Suppressor macrophage (primary cell): Measurements from ENCODE around the gene CIAO3.
"Not testable (repeated sequence)": the region's sequence is repeated elsewhere in the genome, so short reads cannot be mapped to it uniquely, and the experiment has no call there.

Experiments
- DNase-seq, 4 experiments: peaks; one replicate each; pipeline ENCODE4 v3.0.0-alpha.2; 2020 to 2022
- total RNA-seq, 17 experiments: gene quantifications; one replicate each; lab custom pipeline; 2026; ENCODE audit warnings: mixed read lengths in 6 of 17, inconsistent platforms in 3 of 17; lab: John Stamatoyannopoulos, UW

CIAO3 gene
- 7.4 to 35.5 (median 16.4) reads per million in 17 experiments for total RNA-seq

DNA sequence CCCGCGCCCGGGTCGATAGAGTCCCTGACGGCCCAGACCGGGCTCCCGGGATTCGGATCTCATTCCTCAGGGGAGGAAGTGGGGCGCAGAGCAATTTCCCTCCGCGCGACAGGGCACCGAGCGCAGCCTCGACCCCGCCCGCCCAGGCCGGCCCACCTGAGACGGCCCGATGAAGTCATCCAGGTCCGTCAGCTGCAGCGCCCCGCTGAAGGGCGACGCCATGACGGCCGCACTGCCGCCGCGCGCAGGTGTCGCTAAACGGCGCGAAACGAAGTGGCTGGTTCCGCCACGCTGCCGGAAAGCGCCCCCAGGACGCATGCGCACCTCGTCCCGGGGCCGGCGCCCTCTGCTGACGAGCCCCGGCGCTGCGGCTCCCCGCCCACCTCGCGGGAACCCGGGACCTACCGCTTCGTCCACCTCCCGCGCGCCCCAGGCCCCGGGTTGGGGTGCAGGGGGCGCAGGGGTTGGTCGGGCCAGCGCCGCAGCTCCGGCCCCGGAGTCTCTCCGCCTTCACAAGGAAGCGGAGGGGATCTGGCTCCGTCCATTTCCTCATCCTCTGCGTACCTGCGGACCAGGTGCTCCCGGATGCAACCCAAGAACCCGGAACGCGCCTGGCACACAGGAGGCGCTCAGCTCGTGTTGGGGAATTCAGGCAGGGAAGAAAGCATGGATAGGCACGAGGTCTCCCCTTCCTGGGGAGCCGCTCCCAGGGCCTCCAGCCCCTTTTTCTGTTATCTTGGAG lies at the start of gene CIAO3:
Gene CIAO3, minus strand, starts transcription at position 234 of the 742 bp plus-strand sequence. Its CDS starts 12 bp downstream, at position 222.
- DNase-seq, result peak; percentile 92 to 96 (median 95)

DNA sequence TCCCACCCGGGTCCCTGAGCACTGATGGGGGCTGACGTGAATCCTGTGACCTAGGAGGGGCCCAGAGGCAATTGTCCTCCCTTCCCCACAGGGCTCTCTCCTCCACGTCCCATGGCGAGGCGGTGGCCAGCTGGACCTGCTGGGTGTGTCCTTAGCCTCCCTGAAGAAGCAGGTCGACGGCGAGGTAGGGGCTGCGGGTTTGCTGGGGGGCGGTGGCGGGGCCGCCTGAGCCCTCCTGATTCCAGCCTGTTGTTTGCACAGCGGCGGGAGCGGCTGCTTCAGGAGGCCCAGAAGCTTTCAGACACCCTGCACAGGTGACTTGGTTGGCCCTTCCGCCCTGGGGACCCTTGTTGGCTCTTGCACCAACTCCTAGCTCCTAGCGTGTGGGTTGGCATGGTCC lies 49.3 kb upstream of the CIAO3 start:
- DNase-seq, result no peak

DNA sequence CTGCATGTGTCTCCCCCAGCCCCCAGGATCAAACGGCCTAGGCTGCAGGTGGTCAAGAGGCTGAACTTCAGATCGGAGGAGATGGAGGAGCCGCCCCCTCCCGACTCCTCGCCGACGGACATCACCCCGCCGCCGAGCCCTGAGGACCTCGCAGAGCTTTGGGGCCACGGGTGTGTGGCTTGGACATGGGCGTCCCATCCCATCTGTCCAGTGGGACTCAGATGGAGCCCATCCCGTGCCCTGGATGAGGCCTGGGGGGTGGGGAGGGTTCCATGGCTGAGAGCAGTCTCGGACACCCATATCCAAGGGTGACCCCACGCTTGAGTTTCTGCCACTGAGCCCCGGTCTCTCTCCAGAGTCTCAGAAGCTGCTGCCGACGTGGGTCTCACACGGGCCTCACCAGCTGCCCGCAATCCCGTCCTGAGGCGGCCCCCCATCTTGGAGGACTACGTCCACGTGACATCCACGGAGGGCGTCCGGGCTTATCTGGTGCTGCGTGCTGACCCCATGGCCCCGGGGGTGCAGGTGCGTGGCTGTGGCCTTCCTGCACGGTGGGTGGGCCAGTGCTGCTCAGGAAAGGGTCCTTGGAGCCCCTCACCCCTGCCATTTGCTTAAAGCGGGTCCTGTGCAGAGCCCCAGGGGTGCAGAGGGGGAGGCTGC lies 48.5 kb upstream of the CIAO3 start:
- DNase-seq, result no peak

DNA sequence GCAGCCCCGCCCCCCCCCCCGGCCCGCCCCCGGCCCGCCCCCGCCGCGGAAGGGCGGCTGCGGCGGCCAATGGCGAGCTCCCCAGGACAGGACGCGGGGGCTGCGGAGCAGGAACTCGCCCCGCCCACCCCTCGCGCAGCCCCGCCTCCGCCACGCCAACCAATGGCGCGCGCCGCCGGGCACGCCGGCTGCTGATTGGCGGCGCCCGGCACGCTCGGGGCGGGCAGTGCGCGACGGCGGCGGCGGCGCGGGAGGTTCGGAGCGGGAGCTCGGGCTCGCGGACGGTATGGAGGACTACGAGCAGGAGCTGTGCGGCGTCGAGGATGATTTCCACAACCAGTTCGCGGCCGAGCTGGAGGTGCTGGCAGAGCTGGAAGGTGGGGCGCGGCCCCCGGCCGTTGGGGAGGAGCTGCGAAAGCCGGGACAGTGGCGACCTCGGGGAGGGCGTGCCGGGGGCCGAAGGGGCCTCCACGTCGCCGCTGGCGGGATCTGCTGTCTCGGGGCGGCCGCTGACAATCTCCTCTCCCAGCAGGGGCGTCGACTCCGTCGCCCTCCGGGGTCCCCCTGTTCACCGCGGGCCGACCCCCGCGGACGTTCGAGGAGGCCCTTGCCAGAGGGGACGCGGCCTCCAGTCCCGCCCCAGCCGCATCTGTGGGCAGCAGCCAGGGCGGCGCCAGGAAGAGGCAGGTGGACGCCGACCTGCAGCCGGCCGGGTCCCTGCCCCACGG lies 47.8 kb upstream of the CIAO3 start, which contains the start of gene CHTF18:
Gene CHTF18, plus strand, starts transcription at position 222 of the 728 bp plus-strand sequence. Its CDS starts 65 bp downstream, at position 287.
- DNase-seq, result peak; percentile 95 to 99 (median 98)

DNA sequence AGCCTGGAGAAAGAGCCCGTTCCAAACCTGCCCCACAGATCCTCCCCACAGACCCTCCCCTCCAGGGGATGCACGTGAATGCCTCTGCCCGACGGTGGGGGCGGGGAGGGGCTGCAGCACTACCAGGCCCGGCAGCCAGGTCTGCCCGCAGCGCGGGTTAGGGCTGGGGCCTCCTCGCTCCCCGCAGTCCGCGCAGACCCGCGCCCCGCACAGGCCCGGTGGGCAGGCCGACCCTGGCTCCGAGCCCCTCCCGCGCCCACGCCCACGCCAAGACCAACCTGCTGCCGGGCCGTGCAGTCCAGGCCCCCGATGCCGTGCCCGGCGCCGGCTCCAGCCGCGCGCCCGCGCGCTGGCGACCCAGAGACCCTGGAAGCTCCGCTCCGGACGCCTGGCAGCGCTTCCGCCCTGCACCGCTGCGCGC lies 47.2 kb upstream of the CIAO3 start, which contains the start of gene RPUSD1:
Gene RPUSD1, minus strand, starts transcription at position 404 of the 421 bp plus-strand sequence. CDS start 644 bp downstream, outside the sequence.
- peak in 1 of 4 experiments; percentile 9 for DNase-seq

DNA sequence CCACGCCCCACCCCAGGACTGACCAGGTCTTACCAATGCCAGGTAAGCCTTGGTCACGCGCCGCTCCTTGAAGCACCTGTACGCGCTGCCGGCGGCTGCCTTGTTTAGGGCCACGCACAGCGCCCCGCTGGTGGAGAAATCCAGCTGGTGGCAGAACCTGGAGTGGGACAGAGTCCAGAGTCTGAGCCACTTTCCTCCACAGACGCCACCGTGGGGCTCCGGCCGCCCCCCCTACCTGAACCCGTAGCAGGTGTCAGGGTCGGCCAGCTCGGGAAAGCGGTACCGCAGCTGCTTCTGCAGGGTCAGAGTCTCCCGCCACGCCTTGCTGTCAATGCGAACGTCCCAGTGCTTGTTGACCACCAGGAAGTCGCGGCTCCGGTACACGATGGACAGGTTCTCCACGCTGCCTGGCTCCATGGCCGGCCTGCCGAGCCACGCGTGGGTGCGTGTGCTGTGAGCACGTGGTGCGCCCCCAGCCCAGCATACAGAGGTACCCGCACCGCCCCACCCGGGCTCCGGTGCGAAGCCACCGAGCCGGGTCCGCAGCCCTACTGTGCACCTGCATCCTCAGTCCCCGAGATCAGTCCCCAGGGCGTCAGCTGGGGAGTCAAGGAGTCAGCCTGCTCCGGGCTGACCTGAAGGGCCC lies 46.6 kb upstream of the CIAO3 start:
- DNase-seq, result peak in 2 of 4 experiments; percentile 14 to 32

DNA sequence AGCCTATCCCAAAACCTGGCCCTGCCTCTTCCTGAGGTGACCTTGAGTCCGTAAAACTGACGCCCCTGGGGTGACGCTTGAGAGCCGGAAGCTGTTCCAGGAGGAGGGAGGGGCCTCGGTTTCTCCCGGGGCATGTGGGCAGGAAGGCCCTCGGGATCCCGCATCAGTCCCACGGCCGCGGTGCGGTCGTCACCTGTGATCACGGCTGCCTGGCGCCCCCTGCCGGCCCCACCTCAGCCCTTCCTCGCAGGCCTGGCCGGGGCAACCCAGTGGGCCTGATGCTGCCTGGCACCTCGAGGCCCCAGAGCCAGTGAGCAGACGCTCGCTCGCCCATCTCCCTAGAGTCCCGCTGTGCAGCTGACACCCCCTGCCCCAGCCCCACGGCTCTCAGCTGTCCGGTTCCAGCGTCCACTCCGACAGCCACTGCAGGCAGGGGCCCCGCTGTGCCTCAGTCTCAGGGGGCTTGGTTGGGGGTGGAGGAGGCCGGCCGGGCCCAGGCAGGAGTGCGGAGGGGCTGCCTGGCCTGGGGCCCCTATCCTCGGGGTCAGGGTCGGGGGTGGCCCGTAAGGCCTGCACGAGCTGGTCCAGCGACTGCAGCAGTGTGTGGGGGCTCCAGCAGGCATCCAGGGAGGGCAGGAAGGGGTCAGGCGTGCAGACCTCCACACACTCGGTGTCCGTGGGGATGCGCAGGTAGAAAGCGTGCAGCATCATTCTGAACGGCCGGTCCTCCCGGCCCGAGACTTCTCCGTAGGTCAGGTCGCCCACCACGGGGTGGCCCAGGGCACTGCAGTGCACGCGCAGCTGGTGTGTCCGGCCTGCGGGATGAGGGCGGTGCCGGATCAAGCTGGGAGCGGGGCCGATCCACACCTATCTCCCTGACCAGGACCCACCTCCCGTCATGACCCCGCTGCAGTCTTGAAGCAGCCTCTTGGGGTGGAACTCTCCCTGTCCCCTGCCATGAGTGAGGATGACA lies 45.1 kb upstream of the CIAO3 start:
- peak; percentile 70 to 91 (median 82) for DNase-seq

DNA sequence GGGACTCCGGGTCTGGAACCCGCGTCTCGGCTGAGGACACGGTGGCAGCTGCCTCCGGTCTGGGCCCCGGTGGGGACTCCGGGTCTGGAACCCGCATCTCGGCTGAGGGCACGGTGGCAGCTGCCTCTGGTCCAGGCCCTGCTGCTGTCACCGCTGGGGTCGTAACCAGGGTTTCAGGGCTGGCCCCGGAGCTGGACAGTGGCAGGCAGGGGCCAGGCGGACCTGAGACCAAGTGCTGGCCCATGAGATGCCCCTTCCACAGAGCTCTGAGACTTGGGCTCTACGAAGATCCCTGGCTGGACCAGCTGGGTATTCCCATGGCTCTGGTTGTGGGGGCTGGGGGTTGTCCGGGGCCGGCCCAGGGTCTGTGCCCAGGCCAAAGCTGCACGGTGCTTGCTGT lies 43.6 kb upstream of the CIAO3 start:
- no peak for DNase-seq

DNA sequence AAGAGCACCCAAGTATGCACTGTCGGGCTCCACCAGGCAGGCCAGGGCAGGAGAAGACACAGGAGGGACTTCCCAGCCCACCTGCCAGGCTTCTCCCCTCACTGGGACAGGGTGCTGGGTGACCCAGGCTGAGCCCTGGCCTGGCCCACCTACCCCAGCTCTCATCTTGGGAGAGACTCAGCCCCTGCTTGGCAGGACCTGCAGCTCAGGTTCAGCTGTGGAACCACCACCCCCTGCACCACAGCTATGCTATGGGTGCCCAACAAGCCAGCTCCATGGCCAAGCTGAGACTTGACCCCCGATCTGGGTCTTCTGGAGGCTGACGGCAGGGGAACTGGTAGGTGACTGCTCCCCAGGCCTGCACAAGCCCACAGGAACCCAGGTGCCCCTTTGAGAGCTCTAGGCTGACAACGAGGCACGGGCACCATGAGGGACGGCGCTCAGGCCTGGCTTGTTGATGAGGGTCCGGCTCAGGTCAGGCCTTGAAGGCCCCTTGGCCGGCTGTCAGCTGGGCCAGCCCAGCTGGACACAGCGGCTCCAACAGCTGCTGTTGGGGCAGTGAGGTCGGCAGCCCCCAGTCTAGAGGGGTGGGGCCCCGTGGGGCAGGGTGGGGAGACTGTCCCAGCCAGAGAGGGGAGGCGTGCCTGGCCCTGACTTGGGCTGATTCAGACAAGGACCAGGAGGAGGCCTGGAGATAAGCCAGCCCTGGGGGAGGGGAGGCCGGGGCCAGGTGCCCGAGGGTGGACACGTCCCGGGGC lies 42.8 kb upstream of the CIAO3 start:
- no peak for DNase-seq

DNA sequence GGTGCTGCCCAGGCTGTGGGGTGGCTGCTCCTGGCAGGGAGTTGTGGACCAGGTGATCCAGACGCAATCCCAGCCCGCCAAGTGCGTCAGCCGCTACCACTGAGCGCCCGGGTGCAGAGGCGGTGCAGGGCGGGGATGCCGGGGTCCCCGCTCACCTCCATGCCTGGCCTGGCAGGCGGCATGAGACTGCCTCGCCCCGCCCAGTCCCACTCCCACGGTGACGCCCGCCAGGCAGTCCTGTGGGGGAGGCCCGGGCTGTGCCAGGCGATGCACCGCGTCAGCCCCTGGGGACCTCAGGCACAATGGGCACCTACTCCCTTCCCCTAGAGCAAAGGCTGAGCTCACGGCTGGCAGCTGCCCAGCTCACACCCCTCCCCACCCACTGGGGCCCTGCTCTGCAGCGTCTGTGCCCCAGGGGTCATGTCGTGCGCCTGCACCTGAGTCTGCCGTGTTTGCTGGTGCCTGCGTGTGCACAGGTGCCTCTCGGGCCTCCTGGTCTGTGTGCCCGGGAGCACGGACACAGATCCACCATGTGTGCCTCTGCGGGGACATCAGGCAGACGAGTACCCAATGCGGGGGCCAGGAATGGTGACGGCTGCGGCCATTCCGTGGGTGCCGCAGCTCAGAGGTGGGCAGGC lies 42.1 kb upstream of the CIAO3 start:
- DNase-seq, result no peak

DNA sequence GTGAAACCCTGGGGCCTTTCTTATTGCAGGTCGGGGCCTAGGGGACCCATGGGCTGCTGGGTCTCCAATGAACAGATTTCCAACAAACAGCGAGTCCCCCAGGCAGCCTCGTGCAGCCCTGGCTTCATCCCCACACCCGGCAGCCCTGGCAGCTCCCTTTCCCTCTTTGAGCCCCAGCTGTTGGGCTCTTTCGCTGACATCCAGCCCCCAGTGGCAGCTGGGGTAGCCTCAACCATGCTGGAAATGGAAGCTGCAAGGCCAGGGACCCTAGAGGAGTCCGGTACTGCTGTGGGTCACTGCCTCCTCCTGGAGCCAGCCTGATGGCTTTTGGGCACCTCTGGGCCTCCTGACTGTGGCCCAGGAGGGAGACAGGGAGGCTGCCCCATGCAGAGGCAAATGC lies 41.5 kb upstream of the CIAO3 start:
- no peak for DNase-seq

DNA sequence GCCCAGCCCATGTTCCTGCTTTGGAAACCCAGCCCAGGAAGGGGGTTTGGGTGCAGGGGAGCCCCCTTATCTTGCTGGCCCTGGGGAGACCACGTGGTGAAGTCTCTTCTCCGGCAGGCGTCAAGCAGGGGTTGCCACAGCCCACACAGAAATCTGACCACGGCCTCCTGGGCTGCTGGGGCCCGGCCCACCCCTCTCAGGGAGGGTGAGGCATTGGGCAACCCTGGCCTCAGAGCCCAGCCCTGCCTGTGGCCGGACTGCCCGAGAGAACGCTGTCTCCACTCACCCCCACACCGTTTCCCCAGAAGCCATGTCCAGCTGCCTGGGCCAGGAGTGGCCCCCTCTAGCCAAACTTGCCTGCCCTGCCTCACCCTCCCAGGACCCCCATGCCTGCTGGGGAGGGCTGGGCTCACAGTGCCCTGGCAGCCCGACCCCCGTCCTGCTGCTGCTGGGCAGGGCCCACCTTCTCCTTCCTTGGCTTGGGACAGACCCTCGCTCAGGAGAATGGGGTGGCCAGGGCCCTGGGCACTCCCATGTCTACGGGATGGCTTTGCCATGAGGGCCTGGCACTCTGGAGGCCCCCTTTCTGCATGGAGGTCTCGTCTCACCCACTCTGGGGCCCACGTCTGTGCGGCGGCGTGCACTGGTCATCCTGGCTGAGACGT lies 40.7 kb upstream of the CIAO3 start:
- DNase-seq, result no peak

DNA sequence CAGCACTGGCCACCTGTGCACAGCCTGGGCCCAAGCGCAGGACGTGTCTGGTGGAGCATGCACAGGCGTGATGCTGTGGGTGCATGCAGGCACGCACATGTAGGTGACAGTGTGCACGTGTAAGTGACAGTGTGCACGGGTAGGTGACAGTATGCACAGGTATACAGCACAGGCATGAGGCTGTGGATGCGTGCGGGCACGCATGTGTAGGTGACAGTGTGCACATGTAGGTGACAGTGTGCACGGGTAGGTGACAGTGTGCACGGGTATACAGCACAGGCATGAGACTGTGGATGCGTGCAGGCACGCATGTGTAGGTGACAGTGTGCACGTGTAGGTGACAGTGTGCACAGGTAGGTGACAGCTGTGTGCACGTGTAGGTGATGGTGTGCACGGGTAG lies 39.5 kb upstream of the CIAO3 start:
- no peak for DNase-seq

DNA sequence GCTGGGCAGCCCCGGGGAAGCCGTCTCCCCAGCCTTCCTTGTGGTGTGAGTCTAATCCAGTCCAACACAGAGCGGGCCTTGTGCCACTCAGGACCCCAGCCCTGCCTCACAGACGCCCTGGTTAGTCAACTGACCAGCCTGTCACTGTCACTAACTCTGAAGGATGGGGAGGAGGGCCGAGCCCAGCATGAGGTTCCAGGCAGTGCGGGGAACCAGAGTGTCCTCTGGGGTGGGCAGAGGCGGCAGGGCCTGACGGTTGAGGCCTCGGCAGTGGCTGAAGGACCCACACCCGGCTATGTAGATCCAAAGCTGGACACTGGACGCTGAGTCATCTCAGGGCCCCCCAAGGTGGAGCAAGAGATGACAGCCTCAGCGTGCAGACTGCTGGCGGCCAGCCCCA lies 38.8 kb upstream of the CIAO3 start:
- no peak for DNase-seq

DNA sequence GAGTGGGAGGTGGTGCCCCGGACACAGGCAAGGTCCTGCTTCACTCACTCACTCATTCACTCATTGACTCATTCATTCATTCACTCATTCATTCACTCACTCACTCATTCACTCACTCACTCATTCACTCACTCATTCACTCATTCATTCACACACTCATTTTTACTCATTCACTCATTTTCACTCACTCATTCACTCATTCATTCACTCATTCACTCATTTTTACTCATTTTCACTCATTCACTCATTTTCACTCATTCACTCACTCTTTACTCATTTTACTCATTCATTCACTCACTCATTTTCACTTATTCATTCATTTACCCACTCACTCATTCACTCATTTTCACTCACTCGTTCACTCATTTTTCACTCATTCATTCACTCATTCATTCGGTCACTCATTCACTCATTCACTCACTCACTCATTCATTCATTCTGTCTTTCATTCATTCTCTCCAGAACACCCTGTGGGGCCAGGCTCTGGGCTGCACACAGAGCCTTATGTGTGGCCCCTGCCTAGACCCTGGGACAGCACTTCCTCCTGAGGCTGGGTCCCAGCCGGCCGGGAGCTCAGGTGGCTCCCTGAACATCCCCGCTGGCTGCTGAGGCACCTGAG lies 38.2 kb upstream of the CIAO3 start:
- no peak for DNase-seq

DNA sequence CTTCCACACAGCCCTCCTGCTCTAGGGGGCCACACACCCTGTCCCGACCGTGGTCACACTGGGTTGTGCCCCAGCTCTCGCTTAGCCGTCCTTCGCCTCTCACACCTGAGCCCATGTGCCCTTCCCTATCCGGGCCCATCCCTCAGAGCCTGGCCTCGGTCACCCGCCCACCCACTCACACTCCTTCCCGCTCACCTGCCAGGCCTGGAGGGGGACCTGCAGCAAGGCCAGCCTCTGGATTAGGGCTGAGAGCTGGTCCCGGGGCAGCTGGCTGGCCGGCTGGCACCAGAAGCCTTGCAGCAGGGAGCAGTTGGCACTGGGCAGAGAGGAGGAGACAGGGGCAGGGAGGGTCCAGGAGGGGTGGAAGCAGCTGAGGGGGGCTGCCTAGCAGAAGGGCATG lies 37.6 kb upstream of the CIAO3 start:
- no peak for DNase-seq

DNA sequence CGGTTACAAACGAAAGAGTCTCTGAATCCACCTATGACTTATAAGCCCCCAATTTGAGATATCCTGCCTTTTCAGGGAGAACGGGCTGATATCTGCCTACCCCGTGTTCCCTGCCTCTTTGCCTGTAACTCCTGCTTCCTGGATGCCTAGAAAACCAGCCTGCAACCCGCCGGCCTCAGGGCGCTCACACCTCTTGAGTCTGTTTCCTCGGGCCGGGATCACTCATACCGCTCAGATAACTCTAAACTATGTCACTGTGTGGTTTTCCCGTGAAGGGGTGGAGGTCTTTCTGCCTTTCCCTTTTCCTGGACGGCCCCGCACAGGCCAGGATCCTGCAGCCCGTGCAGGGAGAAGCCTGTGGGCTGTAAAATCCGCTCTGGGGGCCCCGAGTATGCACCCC lies 37.0 kb upstream of the CIAO3 start:
- DNase-seq, result no peak

DNA sequence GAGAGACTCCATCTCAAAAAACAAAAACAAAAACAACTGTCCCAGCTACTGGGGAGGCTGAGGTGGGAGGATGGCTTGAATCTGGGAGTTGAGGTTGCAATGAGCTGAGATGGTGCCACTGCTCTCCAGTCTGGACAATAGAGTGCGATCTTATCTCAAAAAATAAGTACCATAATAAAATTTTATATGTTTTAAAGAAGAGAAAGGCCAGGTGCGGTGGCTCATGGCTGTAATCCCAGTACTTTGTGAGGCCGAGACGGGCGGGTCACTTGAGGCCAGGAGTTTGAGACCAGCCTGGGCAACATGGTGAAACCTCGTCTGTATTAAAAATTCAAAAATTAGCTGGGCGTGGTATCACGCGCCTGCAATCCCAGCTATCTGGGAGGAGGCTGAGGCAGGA lies 36.0 kb upstream of the CIAO3 start:
- DNase-seq, result no peak

DNA sequence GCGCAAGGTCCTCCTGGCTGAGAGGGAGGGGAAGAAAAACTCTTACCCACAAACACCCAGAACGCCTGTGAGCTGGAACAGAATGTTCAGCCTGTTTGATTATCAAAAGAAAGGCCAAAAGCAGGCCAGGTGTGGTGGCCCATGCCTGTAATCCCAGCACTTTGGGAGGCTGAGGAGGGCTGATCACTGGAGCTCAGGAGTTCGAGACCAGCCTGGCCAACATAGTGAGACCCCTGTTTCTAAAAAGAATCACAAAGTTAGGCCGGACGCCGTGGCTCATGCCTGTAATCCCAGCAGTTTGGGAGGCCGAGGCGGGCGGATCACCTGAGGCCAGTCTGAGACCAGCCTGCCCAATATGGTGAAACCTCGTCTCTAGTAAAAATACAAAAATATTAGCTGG lies 35.5 kb upstream of the CIAO3 start:
- DNase-seq, result not testable (repeated sequence)
